Activated CD4-positive, alpha-beta T cell treated with anti-CD3 and anti-CD28 coated beads for 24 hours (primary cell): ENCODE data around the gene F2RL2.
A peak's percentile ranks its signal among the peaks of the same experiment; 100 is the strongest.
"Not testable (repeated sequence)": the region's sequence is repeated elsewhere in the genome, so short reads cannot be mapped to it uniquely, and the experiment has no call there.

Experiments
- DNase-seq, 2 donors: peaks; one replicate each; pipeline ENCODE4 v3.0.0-alpha.2; 2020; ENCODE audit warnings: low read depth in 2 of 2

F2RL2 gene

DNA sequence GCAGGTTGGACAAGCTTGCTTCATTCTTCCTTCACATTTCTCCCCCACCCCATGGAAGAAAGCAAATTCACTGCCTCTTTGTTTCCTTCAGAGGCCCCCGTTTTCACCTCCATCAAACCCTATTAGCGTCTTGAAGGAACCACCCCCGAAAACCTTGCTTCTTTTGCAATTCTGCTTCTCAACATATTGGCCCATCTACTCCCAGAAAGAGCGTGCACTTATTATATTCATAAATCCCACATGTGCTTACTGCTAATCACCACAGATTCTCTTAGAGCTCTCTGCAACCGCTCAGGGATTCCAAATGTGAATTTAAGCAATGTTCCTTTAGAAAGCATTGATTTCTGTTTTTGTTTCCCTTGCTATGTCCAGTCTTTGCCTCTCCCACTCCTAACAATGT, 1.1 kb downstream of the F2RL2 start:
- DNase-seq, result no peak

DNA sequence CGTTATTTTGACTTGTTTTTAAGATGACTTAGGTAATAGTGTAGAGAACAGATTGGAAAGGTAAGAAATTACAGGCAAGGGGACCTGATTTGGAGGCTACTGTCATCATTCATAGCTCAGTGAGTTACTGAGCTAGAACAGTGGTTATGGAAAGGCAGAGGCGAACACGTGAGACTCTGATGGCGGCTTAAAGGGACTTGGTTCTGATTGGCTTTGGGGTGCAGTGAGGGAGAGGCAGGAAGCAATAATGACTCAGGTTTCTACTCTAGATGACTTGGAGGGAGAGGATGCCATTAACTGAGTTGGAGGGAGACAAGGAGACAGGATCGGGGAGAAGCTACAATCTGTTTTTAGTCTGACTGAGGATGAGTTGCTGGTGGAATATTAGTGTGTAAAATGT, 3.0 kb downstream of the F2RL2 start:
- DNase-seq, result no peak

DNA sequence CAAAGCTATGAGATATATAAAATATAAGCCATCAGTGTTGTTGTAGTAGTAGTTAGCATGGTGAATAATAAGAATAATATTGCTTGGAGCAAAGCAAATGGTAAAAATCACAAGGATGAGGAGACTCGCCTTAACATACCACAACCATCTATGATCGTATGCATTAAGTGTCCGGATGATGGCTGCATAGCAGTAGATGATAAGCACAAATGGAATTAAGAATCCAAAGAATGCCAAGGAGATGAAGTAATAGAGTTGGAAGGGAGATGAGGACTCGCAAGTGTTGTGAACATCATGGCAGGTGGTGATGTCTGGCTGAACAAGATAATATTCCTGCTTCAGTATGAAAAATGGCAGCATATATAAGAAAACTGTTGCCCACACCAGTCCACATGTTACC, 5.5 kb downstream of the F2RL2 start:
- no peak for DNase-seq

DNA sequence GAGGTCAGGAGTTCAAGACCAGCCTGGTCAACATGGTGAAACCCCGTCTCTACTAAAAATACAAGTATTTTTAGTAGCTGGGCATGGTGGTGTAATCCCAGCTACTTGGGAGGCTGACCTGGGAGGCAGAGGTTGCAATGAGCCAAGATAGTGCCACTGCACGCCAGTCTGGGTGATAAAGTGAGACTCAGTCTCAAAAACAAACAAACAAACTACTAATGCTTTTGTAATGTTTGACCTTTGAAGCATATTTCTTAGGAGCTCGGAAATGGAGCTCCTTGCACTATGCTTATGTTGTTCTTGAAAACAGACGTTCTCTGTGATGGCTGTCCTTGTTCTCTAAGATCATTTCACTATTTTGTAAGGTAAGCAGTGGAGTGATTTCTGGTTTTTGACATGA, 6.0 kb downstream of the F2RL2 start:
- no peak for DNase-seq

GRCh38 chr5:76616206-76616605, 7.0 kb downstream of the F2RL2 start:
- no peak for DNase-seq

DNA sequence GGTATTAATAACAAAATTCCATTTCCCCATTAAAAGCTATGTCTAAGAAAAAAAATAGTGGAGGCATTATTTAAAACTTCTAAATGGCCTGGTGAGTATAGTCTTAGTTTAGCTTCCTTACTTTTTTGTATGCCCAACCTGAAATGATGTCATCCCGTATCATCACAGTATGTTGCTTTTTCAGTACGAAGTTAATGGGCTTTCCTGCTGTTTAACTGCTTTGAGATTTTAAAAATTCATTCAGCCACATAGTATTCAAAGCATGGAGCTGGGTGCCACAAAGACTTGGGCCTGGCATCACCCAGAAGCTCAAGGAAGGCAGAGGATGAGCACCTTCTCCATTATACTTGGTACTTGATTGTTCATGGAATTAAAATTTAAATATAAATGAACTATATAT, 7.4 kb downstream of the F2RL2 start:
- DNase-seq, result no peak

DNA sequence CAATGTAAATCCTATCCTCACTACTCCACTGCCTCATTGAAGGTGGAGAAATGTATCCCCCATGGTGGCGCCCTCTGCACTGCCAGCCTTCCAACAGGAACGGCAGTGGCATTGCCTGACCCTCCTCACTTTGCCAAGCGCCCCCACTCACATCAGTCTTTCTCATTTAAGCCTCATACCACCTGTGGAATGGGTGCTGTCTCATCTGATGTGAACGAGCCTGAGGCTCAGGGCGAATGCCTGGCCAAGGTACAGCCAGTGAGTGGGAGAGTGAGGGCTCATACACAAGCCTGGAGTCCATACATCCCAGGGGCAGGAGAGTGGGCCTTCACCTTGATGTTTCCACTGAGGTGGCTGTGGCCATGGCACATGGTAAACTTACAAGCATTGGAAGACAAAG, 10.3 kb downstream of the F2RL2 start:
- DNase-seq, result no peak

GRCh38 chr5:76610196-76610595, 13.0 kb downstream of the F2RL2 start:
- DNase-seq, result no peak

DNA sequence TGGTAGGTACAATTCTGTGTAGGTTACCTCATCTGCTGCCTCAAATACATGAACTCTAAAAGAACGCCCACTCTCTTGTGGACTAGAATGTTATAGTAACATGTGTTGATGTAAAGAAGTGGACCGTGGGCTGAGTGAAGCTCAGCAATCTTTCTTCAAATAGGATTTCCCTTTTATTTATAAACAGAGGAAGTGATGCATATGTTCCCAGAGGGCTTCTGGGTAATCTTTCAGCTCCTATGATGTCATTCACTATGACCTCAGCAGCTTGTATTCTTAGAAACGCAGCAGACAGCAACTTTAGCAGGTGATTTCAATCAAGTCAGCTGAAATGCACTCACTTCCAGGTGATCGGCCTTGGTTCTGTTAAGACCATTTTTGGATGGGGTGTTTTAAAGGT, 14.4 kb downstream of the F2RL2 start:
- no peak for DNase-seq

DNA sequence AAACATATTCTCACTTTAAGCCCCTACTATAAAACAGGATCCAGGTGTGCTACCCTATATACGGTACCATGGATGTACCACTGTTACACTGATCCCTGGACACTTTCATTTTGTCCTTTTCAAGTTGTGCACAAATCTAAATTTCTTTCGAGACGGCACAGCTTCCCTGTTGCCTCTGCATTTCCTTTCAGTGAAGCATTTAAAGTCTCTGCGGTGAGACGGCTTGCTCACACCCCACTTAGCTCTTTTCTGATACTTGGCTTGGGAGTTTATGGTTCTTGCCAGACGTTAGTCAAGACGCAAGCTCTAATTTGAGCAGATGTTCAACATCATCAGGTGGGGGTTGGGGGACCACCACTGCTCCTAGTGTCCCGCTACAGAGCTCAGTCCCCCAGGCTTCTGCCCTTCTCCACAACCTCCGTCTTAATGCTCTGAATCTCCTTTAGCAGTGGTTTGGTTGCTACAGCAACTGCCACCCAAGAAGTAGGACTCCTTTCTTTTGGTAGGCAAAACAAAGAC, 15.8 kb downstream of the F2RL2 start:
- DNase-seq, result no peak

DNA sequence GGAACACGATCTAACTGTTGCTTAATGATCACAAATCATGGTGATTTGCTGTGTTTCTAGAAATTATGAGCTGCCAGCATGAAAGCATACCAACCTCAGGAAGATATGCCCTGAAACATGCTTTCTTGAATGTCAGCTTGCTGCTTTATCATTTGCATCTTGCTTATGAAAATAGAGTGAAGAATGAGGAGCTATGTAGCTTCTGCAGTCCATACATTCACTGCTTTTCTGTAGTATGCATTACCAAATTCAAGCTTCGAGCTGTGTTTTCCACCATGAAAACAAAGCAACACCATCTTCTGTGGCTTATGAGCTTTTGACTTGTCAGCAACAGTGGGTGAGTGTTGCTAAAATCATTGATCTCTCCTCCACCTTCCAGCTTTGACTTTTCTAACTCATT, 16.5 kb downstream of the F2RL2 start:
- no peak for DNase-seq

- no peak for DNase-seq
Observed at GRCh38 chr5:76604838-76605237, 18.4 kb downstream of the F2RL2 start.

GRCh38 chr5:76603991-76604390, 19.2 kb downstream of the F2RL2 start:
- DNase-seq, result not testable (repeated sequence)

- no peak for DNase-seq
Observed at GRCh38 chr5:76602094-76602726, 21.0 kb downstream of the F2RL2 start.

GRCh38 chr5:76601470-76601869, 21.7 kb downstream of the F2RL2 start:
- DNase-seq, result peak in 1 of 2 donors; percentile 17

DNA sequence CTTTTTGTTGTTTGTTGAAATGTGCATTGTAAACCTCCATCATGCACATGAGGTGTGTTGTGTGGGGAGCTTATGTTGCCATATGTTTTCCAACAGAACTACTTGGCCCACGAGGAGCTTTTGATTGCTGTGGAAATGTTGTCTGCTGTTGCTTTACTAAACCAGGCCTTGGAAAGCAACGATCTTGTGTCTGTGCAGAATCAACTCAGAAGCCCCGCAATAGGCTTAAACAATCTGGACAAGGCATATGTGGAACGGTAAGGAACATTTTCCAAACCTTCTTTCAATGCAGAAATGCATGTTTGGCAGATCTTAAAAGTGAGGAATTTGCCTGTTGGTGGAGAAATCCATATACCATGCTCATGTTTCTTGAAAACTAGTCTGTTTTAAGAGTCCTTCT, 22.5 kb downstream of the F2RL2 start:
- no peak for DNase-seq

DNA sequence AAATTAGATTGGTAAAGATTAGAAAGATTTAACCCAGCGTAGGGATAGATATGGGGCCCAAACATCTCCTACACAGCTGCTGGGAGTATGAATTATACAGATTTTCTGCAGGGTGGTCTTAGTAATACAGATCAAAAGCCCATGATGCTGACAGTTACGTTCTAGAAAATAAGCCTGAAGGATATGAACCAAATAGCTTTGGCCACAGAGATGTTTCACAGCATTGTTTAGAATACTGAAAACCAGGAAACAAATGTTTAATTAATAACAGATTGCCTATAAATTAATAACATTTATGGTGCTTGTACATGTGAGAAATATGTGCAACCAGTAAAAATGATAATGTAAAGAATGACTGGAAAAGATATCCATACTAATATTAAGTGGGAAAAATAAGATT, 24.7 kb downstream of the F2RL2 start:
- DNase-seq, result no peak

DNA sequence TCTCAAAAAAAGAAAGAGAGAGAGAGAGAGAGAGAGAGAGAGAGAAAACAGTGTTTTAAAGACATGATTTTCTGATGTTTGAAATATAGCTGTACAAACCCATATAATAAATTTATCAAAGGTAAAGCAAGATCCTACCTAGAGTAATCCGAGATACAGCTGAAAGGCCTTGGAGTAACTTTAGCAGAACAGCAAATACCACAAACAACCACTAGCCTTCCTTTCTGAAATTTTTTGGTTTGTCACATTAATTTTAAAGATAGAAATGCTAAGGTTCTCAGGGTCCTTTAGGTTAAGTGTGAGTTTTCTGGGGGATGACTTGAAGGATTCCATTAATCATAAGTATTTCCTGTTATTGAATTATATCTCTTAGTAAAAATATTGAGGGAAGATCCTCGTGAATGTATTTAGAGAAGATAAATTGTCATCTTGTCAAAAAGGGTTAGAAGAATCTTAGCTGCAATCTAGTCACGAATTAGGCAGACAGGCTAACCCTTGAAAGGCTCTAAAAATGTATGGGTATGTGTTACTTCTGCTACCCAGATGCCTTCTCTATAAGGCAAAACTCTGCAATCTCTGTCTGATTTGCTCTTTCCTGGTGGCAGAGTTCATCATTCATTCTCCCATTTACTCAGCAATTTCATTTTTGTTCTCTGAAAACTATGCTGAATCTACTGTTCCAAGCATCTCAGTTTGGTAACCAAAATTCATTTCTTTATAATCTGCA, 27.3 kb downstream of the F2RL2 start:
- DNase-seq, result no peak

GRCh38 chr5:76594107-76594506, 29.1 kb downstream of the F2RL2 start:
- no peak for DNase-seq

DNA sequence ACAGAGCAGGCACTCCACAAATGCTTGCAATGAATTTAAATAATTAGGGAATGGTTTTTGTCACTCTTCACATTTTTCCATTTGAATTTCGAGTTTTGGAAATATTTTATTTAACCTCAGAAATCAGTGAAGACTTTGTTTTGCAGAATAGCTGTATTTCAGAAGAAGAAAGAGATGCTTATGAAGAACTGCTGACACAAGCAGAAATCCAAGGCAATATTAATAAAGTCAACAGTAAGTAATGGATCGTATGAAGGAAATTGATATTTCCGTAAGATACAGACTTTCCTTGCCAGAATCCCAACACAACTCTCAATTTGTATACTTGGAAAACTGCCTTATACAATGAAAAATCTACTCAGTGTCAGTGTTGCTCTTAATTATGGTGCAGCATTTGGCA, 30.5 kb downstream of the F2RL2 start:
- DNase-seq, result no peak

GRCh38 chr5:76591366-76591765, 31.8 kb downstream of the F2RL2 start:
- no peak for DNase-seq

GRCh38 chr5:76590027-76590426, 33.2 kb downstream of the F2RL2 start:
- DNase-seq, result no peak

- DNase-seq, result no peak
Observed at GRCh38 chr5:76586531-76586930, 36.7 kb downstream of the F2RL2 start.
